Parathyroid adenoma (tissue), 2 donors: ENCODE data around the gene PEG3.
A peak's percentile ranks its signal among the peaks of the same experiment; 100 is the strongest.

Experiments
- H2AFZ ChIP-seq: fragments of 300-600 bp; sonication (generic); one replicate; pipeline ENCODE4 v1.7.0; 2017; ENCODE audit warnings: antibody characterized with exemption, mild to moderate bottlenecking
- H3K27ac ChIP-seq: fragments of 300-600 bp; sonication (generic); one replicate; pipeline ENCODE4 v1.7.0; 2017
- H3K27me3 ChIP-seq: fragments of 300-600 bp; sonication (generic); one replicate; pipeline ENCODE4 v1.7.0; 2017; ENCODE audit warnings: low read length; ENCODE audit not compliant: control insufficient read depth, insufficient read depth
- H3K36me3 ChIP-seq: fragments of 300-600 bp; sonication (generic); one replicate; pipeline ENCODE4 v1.7.0; 2017; ENCODE audit warnings: low read length; ENCODE audit not compliant: control insufficient read depth, insufficient read depth
- H3K4me1 ChIP-seq: fragments of 300-600 bp; sonication (generic); one replicate; pipeline ENCODE4 v1.7.0; 2017; ENCODE audit warnings: control low read depth
- H3K4me2 ChIP-seq: fragments of 300-600 bp; sonication (generic); one replicate; pipeline ENCODE4 v1.7.0; 2017; ENCODE audit warnings: low read length
- H3K4me3 ChIP-seq: fragments of 300-600 bp; sonication (generic); one replicate; pipeline ENCODE4 v1.7.0; 2017; ENCODE audit warnings: low read depth, low read length
- H3K79me2 ChIP-seq: fragments of 300-600 bp; sonication (generic); one replicate; pipeline ENCODE4 v1.7.0; 2017; ENCODE audit warnings: control low read depth
- H3K9ac ChIP-seq: fragments of 300-600 bp; sonication (generic); one replicate; pipeline ENCODE4 v1.7.0; 2017; ENCODE audit warnings: mild to moderate bottlenecking
- H3K9me3 ChIP-seq: fragments of 300-600 bp; sonication (generic); one replicate; pipeline ENCODE4 v1.7.0; 2017; ENCODE audit warnings: low read length; ENCODE audit not compliant: control insufficient read depth
- CTCF ChIP-seq: fragments of 300-600 bp; sonication (generic); IDR thresholded peaks from one replicate; pipeline ENCODE4 v1.7.0; 2017; ENCODE audit warnings: antibody characterized with exemption, mild to moderate bottlenecking
- donor health status: primary hyperparathyroidism.

The PEG3 gene

GRCh38 chr19:56837492-56838023 is 3.0 kb downstream of the PEG3 start:
- Histone ChIP-seq H3K9me3 (no peaks in the 10 kb centered on the region), H3K27me3 (no peaks in the 10 kb centered on the region), H3K9ac (no peak overlapping the region), H3K4me1 (no peaks in the 10 kb centered on the region), H3K27ac (peak overlapping the region; percentile 95), H3K36me3 (no peaks in the 10 kb centered on the region), H3K4me3 (peak overlapping the region; percentile 67), H3K4me2 (peak overlapping the region; percentile 74), H3K79me2 (no peaks in the 10 kb centered on the region), H2AFZ (peak overlapping the region; percentile 81)
- TF ChIP-seq CTCF, result peak; percentile 67

DNA sequence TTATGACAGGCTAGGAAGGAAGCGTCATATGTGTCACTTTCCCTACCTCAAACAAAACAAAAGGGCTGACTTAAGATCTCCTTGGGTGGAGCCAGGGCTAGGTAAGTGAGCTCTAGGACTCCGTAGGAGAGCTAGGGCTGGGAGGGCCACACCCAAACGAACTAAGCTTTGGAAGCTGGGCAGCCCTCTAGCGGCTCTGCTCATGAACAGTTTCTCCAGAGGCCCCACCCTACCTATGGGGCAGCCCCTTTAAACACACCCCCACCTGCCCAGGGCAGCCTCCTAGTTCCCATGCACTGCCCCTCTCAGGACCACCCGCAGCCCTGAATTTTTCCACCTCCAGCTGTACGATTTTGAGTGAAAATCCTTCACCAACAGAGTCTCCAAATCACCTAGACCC is 3.5 kb downstream of the PEG3 start:
- H3K4me1 ChIP-seq, result no peaks in the 10 kb centered on the region
- no peaks in the 10 kb centered on the region for H3K36me3 ChIP-seq
- no peak for TF ChIP-seq CTCF
- H3K27ac ChIP-seq, result peak overlapping the region; percentile 95
- H3K4me2 ChIP-seq, result peak overlapping the region; percentile 74
- H2AFZ ChIP-seq, result peak overlapping the region; percentile 81
- no peaks in the 10 kb centered on the region for H3K79me2 ChIP-seq
- H3K4me3 ChIP-seq, result peak overlapping the region; percentile 67
- H3K27me3 ChIP-seq, result no peaks in the 10 kb centered on the region
- H3K9me3 ChIP-seq, result no peaks in the 10 kb centered on the region
- no peak overlapping the region for H3K9ac ChIP-seq

- Histone ChIP-seq H2AFZ (no peak overlapping the region), H3K4me3 (no peak overlapping the region), H3K27ac (no peak overlapping the region), H3K9me3 (no peaks in the 10 kb centered on the region), H3K36me3 (no peaks in the 10 kb centered on the region), H3K4me2 (no peak overlapping the region), H3K27me3 (no peaks in the 10 kb centered on the region), H3K79me2 (no peaks in the 10 kb centered on the region), H3K9ac (no peak overlapping the region), H3K4me1 (peaks cover 4% of the 10 kb centered on the region)
- TF ChIP-seq CTCF, result no peak
Measured at GRCh38 chr19:56836059-56836458, 4.5 kb downstream of the PEG3 start.

DNA sequence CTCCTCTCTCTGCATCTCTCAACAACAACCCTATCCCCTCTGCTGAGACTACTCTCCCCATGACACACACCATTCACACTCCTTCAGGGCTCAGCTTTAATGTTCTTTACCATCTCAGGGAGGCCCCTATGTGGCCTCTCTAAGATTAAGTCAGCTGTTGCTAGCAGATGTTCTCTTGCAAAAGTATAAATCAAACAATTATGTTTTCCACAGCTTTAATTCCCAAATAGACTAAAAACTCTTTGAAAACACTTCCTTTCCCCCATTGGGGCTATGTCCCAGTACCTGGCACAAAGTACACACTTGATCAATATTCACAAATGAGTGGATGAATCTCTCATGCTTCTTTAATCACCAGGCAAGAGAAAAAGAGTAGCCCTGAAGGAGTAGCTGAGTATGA is 5.1 kb downstream of the PEG3 start:
- Histone ChIP-seq H2AFZ (no peak overlapping the region), H3K27me3 (no peaks in the 10 kb centered on the region), H3K36me3 (no peaks in the 10 kb centered on the region), H3K4me2 (no peak overlapping the region), H3K79me2 (no peaks in the 10 kb centered on the region), H3K9ac (no peak overlapping the region), H3K4me1 (peaks cover 4% of the 10 kb centered on the region), H3K4me3 (no peak overlapping the region), H3K9me3 (no peaks in the 10 kb centered on the region), H3K27ac (no peak overlapping the region)
- TF ChIP-seq CTCF, result no peak
